Ishikawa (cell line): ENCODE measurements around the gene PAPOLG.

ENCODE experiments used
- CEBPB ChIP-seq: IDR thresholded peaks from 2 replicates; pipeline ENCODE4 v1.6.1; 2012
- EP300 ChIP-seq: IDR thresholded peaks from 2 replicates; pipeline ENCODE4 v1.6.1; 2012; ENCODE audit warnings: borderline replicate concordance
- MAX ChIP-seq: IDR thresholded peaks from 2 replicates; pipeline ENCODE4 v1.6.1; 2012
- REST ChIP-seq: IDR thresholded peaks from 2 replicates; pipeline ENCODE4 v1.6.1; 2012; ENCODE audit warnings: low read depth, mild to moderate bottlenecking
- TCF12 ChIP-seq: IDR thresholded peaks from 2 replicates; pipeline ENCODE4 v1.6.1; 2012; ENCODE audit warnings: low read depth

GRCh38 chr2:60836491-60836890, 80.4 kb downstream of the PAPOLG start:
- TF ChIP-seq MAX (no peak), CEBPB (no peak), TCF12 (no peak), EP300 (no peak), REST (no peak)
